Subcutaneous adipose tissue (tissue), 4 donors: ENCODE results near the gene COMMD6. TPM values are rescaled to one million over a fixed set of nuclear protein-coding genes. Genes with fewer than 3 reads are reported as not detected.

Experiments
- total RNA-seq, 4 donors: library from RNA; depleted of rRNA; stranded (reverse); fragments of >200 nt; gene quantifications; one replicate each; pipeline ENCODE4 v1.1.0, GENCODE V29; 2016
- TF ChIP-seq, protein P1 (sequence below): fragments of 450-650 bp; IDR thresholded peaks from one replicate; pipeline ENCODE4 v1.5.1; 2016; ENCODE audit warnings: low read depth, mild to moderate bottlenecking, control low read depth, antibody characterized with exemption, moderate library complexity

The COMMD6 gene
- total RNA-seq, 4 donors from 2014 or later: 104 to 220 (median 111) TPM

DNA sequence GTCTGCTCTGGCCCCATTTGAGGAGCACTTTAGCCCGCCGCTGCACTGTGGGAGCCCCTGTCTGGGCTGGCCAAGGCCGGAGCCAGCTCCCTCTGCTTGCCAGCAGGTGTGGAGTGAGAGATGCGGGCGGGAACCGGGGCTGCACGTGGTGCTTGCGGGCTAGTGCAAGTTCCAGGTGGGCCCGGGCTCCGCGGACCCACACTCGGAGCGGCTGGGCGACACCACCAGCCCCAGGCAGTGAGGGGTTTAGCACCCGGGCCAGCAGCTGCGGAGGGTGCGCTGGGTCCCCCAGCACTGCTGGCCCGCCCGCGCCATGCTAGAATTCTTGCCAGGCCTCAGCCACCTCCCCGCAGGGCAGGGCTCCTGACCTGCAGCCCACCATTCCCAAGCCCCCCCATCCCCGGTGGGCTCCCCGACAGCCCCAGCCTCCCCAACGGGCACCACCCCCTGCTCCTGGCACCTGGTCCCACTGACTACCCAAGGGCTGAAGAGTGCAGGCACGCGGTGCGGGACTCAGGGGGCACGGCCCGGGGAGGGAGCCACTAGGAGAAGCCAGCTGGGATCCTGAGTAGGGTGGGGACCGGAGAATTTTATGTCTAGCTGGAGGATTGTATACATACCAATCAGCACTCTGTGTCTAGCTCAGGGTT lies 19.1 kb downstream of the COMMD6 start:
- TF ChIP-seq, protein P1, sequence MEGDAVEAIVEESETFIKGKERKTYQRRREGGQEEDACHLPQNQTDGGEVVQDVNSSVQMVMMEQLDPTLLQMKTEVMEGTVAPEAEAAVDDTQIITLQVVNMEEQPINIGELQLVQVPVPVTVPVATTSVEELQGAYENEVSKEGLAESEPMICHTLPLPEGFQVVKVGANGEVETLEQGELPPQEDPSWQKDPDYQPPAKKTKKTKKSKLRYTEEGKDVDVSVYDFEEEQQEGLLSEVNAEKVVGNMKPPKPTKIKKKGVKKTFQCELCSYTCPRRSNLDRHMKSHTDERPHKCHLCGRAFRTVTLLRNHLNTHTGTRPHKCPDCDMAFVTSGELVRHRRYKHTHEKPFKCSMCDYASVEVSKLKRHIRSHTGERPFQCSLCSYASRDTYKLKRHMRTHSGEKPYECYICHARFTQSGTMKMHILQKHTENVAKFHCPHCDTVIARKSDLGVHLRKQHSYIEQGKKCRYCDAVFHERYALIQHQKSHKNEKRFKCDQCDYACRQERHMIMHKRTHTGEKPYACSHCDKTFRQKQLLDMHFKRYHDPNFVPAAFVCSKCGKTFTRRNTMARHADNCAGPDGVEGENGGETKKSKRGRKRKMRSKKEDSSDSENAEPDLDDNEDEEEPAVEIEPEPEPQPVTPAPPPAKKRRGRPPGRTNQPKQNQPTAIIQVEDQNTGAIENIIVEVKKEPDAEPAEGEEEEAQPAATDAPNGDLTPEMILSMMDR: no peak

DNA sequence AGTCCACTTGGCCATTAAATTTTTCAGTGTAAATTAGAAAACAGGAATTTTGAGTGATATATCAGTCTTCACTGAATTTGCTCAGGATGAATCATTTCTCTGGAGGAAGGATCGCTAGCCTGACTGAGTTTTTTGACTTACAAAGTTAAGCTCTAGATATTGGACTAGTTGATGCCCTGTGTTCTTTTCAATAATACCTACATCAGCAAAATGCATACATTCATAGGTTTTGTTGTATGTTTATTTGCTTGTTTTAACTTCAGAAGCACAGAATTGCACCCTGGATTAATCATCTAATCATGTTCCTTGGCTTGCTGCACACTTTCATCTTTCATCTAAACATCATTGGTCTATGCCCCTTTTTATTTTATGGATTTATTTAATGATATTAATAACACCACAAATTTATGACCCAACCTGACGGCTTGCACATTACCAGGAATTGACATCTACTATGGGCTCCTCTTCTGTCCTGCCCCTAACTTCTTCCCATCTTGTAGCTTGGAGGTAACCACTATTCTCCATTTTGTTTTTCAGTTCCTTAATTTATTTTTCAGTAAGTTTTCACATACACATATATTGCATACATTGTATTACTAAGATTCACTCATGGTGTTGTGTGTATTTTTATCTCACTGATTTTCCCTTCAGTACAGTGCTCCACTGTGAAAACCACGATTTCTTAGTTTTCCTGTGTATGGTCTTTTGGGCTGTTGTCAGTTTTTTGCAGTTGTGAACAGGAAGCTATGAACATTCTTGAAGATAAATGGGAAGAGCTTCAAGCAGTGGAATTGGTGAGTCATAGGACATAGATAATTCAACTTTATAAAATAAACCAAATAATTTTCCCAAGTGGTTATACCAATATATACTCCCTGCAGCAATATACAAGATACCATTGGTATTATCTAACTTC lies 23.3 kb downstream of the COMMD6 start:
- TF ChIP-seq, protein P1: no peak

DNA sequence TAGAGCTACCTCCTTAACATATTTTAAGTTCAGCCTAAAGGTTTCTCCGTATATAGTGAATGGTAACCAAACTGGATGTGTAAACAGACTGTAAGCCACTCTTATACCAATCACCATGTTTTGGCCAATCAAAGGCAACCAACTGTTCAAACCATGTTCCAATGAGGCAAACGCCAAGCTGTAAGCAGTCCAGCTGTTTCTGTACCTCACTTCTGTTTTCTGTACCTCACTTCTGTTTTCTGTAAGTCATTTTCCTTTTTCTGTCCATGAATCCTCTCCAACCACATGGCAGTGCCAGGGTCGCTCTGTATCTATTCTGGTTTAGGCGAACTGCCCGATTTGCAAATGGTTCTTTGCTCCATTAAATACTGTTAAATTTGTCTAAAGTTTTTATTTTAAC lies 24.4 kb downstream of the COMMD6 start:
- TF ChIP-seq, protein P1: no peak

DNA sequence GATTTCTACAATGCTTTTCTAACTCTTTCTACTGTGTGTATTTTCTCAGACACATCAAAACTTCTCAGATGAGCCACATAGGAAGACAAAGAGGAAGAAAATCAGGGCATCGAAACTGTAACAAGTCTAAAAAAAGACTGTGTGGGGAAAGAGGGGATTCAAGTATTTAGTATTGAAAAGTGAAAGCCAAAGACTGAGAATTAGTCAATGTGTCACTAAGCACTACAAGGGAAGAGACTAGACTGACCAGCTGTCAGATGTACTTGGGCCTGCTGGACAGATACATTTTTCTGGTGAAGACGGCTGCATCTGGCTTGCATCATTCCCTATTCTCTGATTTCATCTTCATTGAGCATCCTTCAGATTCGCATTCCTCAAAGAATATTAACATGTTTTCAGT lies 25.4 kb downstream of the COMMD6 start:
- TF ChIP-seq, protein P1: no peak

DNA sequence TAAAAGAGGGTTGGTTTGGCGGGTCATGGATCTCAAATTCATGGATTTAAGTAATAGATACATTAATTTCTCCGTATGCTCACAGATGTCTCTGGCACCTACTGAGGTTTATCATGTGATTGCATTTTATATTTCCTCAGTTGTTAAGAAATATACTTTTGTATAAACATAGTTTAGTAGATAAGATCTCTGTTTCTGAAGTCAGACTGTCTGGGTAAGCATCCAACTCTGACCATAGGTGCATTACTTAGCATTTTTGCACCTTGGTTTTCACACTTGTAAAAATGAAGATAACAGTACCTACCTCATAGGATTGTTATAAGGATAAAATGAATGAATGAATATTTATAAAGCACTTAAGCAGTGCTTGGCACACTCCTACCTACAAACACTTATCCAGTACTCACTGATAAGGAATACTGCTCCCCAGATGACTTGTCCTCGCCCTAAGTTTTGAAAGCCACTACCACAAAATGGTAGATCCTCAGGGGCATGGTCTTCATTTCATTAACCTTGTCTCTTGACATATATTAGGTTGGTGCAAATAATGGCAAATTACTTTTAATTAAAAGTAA lies 26.5 kb downstream of the COMMD6 start:
- TF ChIP-seq, protein P1: no peak

DNA sequence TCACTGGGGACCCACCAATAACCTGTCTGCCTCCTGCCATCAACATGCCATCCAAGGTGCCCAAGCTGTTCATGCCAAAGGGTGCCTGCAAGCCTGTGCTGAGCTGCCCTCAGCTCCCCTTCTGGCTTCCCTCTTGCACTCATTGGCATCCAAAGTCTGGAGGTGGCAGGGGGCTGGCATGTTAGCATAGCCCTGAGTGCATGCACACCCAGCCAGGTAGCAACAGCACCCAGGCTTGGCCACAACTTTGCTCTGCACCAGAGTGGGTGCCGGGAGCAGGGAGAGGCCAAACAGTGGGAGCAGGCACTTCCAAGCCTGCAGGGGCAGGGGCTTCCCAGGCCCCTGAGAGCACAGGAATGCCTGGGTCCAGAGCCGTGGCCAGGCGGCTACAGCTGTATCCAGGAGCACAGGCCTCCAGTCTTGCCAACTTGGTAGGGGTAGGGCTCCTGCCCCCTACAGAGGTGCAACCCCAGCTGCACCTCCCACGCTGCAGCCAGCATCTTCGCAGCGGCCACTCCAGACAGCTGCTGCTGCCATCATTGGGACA lies 29.6 kb downstream of the COMMD6 start:
- TF ChIP-seq, protein P1: no peak
